ENCODE results near the gene EDDM13.

- TF ChIP-seq SUZ12 (IDR thresholded peaks at IDR 0.05; ENCODE audit: low read length): no peak
- TF ChIP-seq ZNF274 (IDR thresholded peaks at IDR 0.05; ENCODE audit: borderline replicate concordance, extremely low read depth, low read length): no peak
- no peak for TF ChIP-seq ATF2 (IDR thresholded peaks at IDR 0.05; ENCODE audit: low read length)
- TF ChIP-seq MAX (IDR thresholded peaks at IDR 0.05): no peak
- no peak for TF ChIP-seq POLR2AphosphoS5 (IDR thresholded peaks at IDR 0.05; ENCODE audit: low read depth, low read length)
- TF ChIP-seq TCF12 (IDR thresholded peaks at IDR 0.05; ENCODE audit: low read depth, low read length): no peak
- no peak for TF ChIP-seq GABPA (IDR thresholded peaks at IDR 0.05; ENCODE audit: borderline replicate concordance, insufficient read depth, low read length)
- TF ChIP-seq KDM5A (IDR thresholded peaks at IDR 0.05; ENCODE audit: low read length): no peak
- TF ChIP-seq EZH2 (IDR thresholded peaks at IDR 0.05; ENCODE audit: low read depth, low read length, severe bottlenecking): no peak
These were observed 18.8 kb upstream of the EDDM13 start for GRCh38 chr19:56253737-56254136.
